K562 (cell line): Measurements from ENCODE around the gene MRPL30. TPM values are rescaled to one million over a fixed set of nuclear protein-coding genes. Genes with fewer than 3 reads are reported as not detected.

Experiments used
- ATAC-seq: fragments of 200-7000 bp; cut with Tn5 transposase; 3 replicates; pipeline ENCODE4 v1.9.1; 2020; ENCODE audit warnings: moderate library complexity
- BruUV-seq: library from RNA; stranded (reverse); fragments of 400-500 nt; replicated peaks from 2 replicates; lab custom pipeline; 2021; lab: Mats Ljungman, UMichigan
- CTCF ChIA-PET: fragments of 300-600 bp; formaldehyde crosslinking; extraction: SDS; loops from one replicate; lab custom pipeline; 2021; ENCODE audit warnings: low intra/inter-chr PET ratio; lab: Yijun Ruan, JAX
- POLR2A ChIA-PET: fragments of 300-600, 350-650 bp; sonication (Branson Sonifier 250); formaldehyde crosslinking; extraction: SDS; loops from one replicate; lab custom pipeline; 2021; ENCODE audit warnings: antibody characterized with exemption, inconsistent platforms; lab: Yijun Ruan, JAX
- DNase-seq, 4 experiments: peaks; one replicate each; pipeline versions ENCODE4 v3.0.0 to v3.0.0-alpha.2; 2011 to 2018; ENCODE audit warnings: low spot score in 3 of 4, mixed read lengths in 3 of 4; ENCODE audit errors: extremely low read depth in 1 of 4
- FAIRE-seq: peaks from 2 replicates; lab custom pipeline; 2011; peaks lifted over from hg19 to GRCh38; lab: Jason Lieb, UNC
- H2AFZ ChIP-seq: 2 replicates; pipeline ENCODE4 v1.6.0; 2011; ENCODE audit warnings: low read depth, low read length, control low read depth, inconsistent platforms
- H3K27ac ChIP-seq: fragments of 200-600 bp; 3 replicates; pipeline ENCODE4 v1.8.0; 2011; ENCODE audit warnings: low read depth, mild to moderate bottlenecking, control low read depth, inconsistent platforms, low read length, moderate library complexity, mixed read lengths; ENCODE audit errors: extremely low read depth
- H3K27me3 ChIP-seq, 2 experiments: fragments of 300-600 bp in 1 of 2; 2 replicates in 1 of 2; 3 replicates in 1 of 2; pipeline versions ENCODE4 v1.6.0 to v1.8.0; 2011; ENCODE audit warnings: inconsistent platforms in 2 of 2, low read length in 2 of 2, mild to moderate bottlenecking in 1 of 2, mixed read lengths in 1 of 2, moderate library complexity in 1 of 2; ENCODE audit not compliant: control insufficient read depth in 2 of 2, insufficient read depth in 2 of 2
- H3K36me3 ChIP-seq: fragments of 300-600 bp; 3 replicates; pipeline ENCODE4 v1.8.0; 2011; ENCODE audit warnings: mild to moderate bottlenecking, low read length, inconsistent platforms; ENCODE audit not compliant: control insufficient read depth, insufficient read depth
- H3K4me1 ChIP-seq, 2 experiments: fragments of 200-600 bp in 1 of 2; replicated peaks in 1 of 2; 2 replicates in 1 of 2; 3 replicates in 1 of 2; pipeline versions ENCODE4 v1.5.1 to v1.8.0; 2011; ENCODE audit warnings: inconsistent platforms in 2 of 2, low read length in 2 of 2, mild to moderate bottlenecking in 1 of 2, mixed read lengths in 1 of 2, moderate library complexity in 1 of 2; ENCODE audit not compliant: control insufficient read depth in 2 of 2, insufficient read depth in 2 of 2
- H3K4me2 ChIP-seq: 2 replicates; pipeline ENCODE4 v1.6.1; 2011; ENCODE audit warnings: low read length, control low read depth, inconsistent platforms, mixed read lengths; ENCODE audit not compliant: insufficient read depth
- H3K4me3 ChIP-seq: fragments of 200-600 bp; sonication (generic), shearing (Covaris generic); 2 replicates; pipeline ENCODE4 v1.5.1; 2016; ENCODE audit warnings: control low read depth, inconsistent platforms
- H3K79me2 ChIP-seq: fragments of 200-600 bp; 3 replicates; pipeline ENCODE4 v1.8.0; 2011; ENCODE audit warnings: low read length, inconsistent platforms; ENCODE audit not compliant: control insufficient read depth, insufficient read depth
- H3K9ac ChIP-seq, 2 experiments: 2 replicates each; pipeline versions ENCODE4 v1.6.0 to v1.6.1; 2011; ENCODE audit warnings: low read depth in 2 of 2, low read length in 2 of 2, control low read depth in 1 of 2, inconsistent platforms in 1 of 2, mild to moderate bottlenecking in 1 of 2, mixed read lengths in 1 of 2; ENCODE audit not compliant: insufficient read depth in 1 of 2
- H3K9me1 ChIP-seq: one replicate; pipeline ENCODE4 v1.6.0; 2011; ENCODE audit warnings: inconsistent platforms, mild to moderate bottlenecking, low read length, moderate library complexity; ENCODE audit not compliant: control insufficient read depth, insufficient read depth
- H3K9me3 ChIP-seq: replicated peaks from 2 replicates; pipeline ENCODE4 v1.5.1; 2011; ENCODE audit warnings: low read depth, low read length, inconsistent platforms; ENCODE audit not compliant: control insufficient read depth, insufficient read depth
- H4K20me1 ChIP-seq: replicated peaks from 2 replicates; pipeline ENCODE4 v1.6.1; 2011; ENCODE audit warnings: low read length, inconsistent platforms, mixed read lengths; ENCODE audit not compliant: control insufficient read depth, insufficient read depth
- ARID3B ChIP-seq: fragments of 250-450 bp; sonication (Bioruptor Pico); IDR thresholded peaks from 2 replicates; pipeline ENCODE4 v1.4.0; 2020; ENCODE audit warnings: borderline replicate concordance
- BCOR ChIP-seq: fragments of 450-650 bp; IDR thresholded peaks from 2 replicates; pipeline ENCODE4 v1.6.1; 2016
- CEBPG ChIP-seq, 3 experiments: fragments of 200-800 bp in 1 of 3; sonication (Bioruptor generic) in 1 of 3; sonication (generic) in 1 of 3; formaldehyde crosslinking in 1 of 3; IDR thresholded peaks in 2 of 3; conservative IDR thresholded peaks in 1 of 3; 2 replicates each; pipeline versions ENCODE4 v1.6.1 to v1.8.0; 2016 to 2022; ENCODE audit warnings: missing compliant biosample characterization in 2 of 3, missing genetic modification characterization in 2 of 3, mild to moderate bottlenecking in 1 of 3, missing genetic modification reagents in 1 of 3
- ETV1 ChIP-seq: fragments of 450-650 bp; conservative IDR thresholded peaks from 2 replicates; pipeline ENCODE4 v1.6.1; 2016; ENCODE audit warnings: missing genetic modification characterization, control low read depth, low read depth, missing compliant biosample characterization
- ETV5 ChIP-seq: sonication (generic); formaldehyde crosslinking; IDR thresholded peaks from 2 replicates; pipeline ENCODE4 v1.4.0; 2020; ENCODE audit warnings: low read depth, mild to moderate bottlenecking, missing genetic modification reagents
- GTF2B ChIP-seq: IDR thresholded peaks from 2 replicates; pipeline ENCODE4 v1.6.1; 2011; ENCODE audit not compliant: insufficient read length; ENCODE audit errors: extremely low read depth
- MXD1 ChIP-seq: fragments of 250-450 bp; sonication (Bioruptor Pico); IDR thresholded peaks from 2 replicates; pipeline ENCODE4 v1.8.0; 2021; ENCODE audit warnings: borderline replicate concordance, mild to moderate bottlenecking, moderate library complexity; ENCODE audit not compliant: poor library complexity, severe bottlenecking
- NR3C1 ChIP-seq: sonication (generic); formaldehyde crosslinking; IDR thresholded peaks from 2 replicates; pipeline ENCODE4 v1.8.1; 2022; ENCODE audit warnings: missing genetic modification reagents
- PYGO2 ChIP-seq: fragments of 450-650 bp; IDR thresholded peaks from 2 replicates; pipeline ENCODE4 v1.6.1; 2016; ENCODE audit warnings: mild to moderate bottlenecking, missing genetic modification characterization, moderate library complexity, missing compliant biosample characterization
- SMAD3 ChIP-seq: fragments of 450-650 bp; formaldehyde crosslinking; conservative IDR thresholded peaks from 2 replicates; pipeline ENCODE4 v1.4.0; 2020; ENCODE audit warnings: mild to moderate bottlenecking
- SRSF3 ChIP-seq: fragments of 200-400 bp; formaldehyde crosslinking; IDR thresholded peaks from 2 replicates; pipeline ENCODE4 v1.6.1; 2016; ENCODE audit warnings: mild to moderate bottlenecking, low read length, moderate library complexity; ENCODE audit not compliant: insufficient read depth
- TEAD1 ChIP-seq, 2 experiments: fragments of 450-650 bp in 1 of 2; sonication (generic) in 1 of 2; formaldehyde crosslinking; IDR thresholded peaks; 2 replicates each; pipeline versions ENCODE4 v1.4.0 to v1.8.0; 2020 to 2022; ENCODE audit warnings: mild to moderate bottlenecking in 2 of 2, missing genetic modification reagents in 1 of 2
- ZFP36 ChIP-seq: fragments of 150-350 bp; IDR thresholded peaks from 2 replicates; pipeline ENCODE4 v1.6.1; 2018; ENCODE audit warnings: low read length, low read depth; ENCODE audit not compliant: partially characterized antibody
- ZNF143 ChIP-seq: sonication (generic); formaldehyde crosslinking; IDR thresholded peaks from 2 replicates; pipeline ENCODE4 v1.9.0; 2022; ENCODE audit warnings: mild to moderate bottlenecking, missing genetic modification reagents
- ZNF23 ChIP-seq: fragments of 250-450 bp; sonication (Bioruptor Pico); IDR thresholded peaks from 2 replicates; pipeline ENCODE4 v1.4.0; 2020; ENCODE audit warnings: mild to moderate bottlenecking
- ZNF408 ChIP-seq: fragments of 250-450 bp; sonication (Bioruptor Pico); IDR thresholded peaks from 2 replicates; pipeline ENCODE4 v1.4.0; 2020; ENCODE audit warnings: low read depth, mild to moderate bottlenecking, moderate library complexity
- ZNF644 ChIP-seq: fragments of 200-800 bp; sonication (Bioruptor generic); IDR thresholded peaks from 2 replicates; pipeline ENCODE4 v1.6.1; 2016; ENCODE audit warnings: low read depth, missing genetic modification characterization, missing compliant biosample characterization
- ZNF695 ChIP-seq: fragments of 450-650 bp; formaldehyde crosslinking; IDR thresholded peaks from 2 replicates; pipeline ENCODE4 v1.4.0; 2020; ENCODE audit warnings: mild to moderate bottlenecking, moderate library complexity
- ZNF785 ChIP-seq: fragments of 250-450 bp; sonication (Bioruptor Pico); IDR thresholded peaks from 2 replicates; pipeline ENCODE4 v1.4.0; 2020; ENCODE audit warnings: mild to moderate bottlenecking
- WGBS: fragments of 100-300 bp; shearing (Covaris generic); methylation state at CpG from one replicate; pipeline ENCODE4 v1.1.6; 2016; ENCODE audit warnings: low coverage, mixed read lengths; ENCODE audit not compliant: insufficient coverage; ENCODE audit errors: missing lambda C conversion rate; 5-methylcytosine and 5-hydroxymethylcytosine counted together
- in situ Hi-C: fragments of 300-500 bp; cut with MboI; formaldehyde crosslinking; loops from 4 replicates; pipeline ENCODE4 v1.15.0; 2018; ENCODE audit warnings: inconsistent platforms, mixed read lengths
- intact Hi-C: fragments of 100-400 bp; cut with micrococcal nuclease; formaldehyde crosslinking; loops from 2 replicates; pipeline ENCODE4 v1.14.2; 2022
- polyA plus RNA-seq, 8 experiments: library from polyadenylated mRNA; depleted of rRNA in 4 of 8; stranded (reverse) in 5 of 8; unstranded in 3 of 8; fragments of >200 nt; fragmentation: Nextera tagmentation in 2 of 8; fragmentation: Illumina TruSeq in 1 of 8; extraction: Ambion mirVana in 2 of 8; extraction: Trizol in 1 of 8; gene quantifications; 2 replicates each; pipeline versions ENCODE4 v1.2.1 to v1.2.3, GENCODE V29; 2011 to 2014; ENCODE audit warnings: inconsistent platforms in 1 of 8, missing spikeins in 1 of 8
- total RNA-seq, 7 experiments: library from RNA; depleted of rRNA in 6 of 7; stranded (reverse); fragments of >200 nt in 6 of 7; fragmentation: Illumina TruSeq in 2 of 7; extraction: Trizol in 2 of 7; gene quantifications; 2 replicates each; pipeline versions ENCODE4 v1.2.1 to v1.2.3, GENCODE V29; 2011 to 2021; ENCODE audit warnings: low replicate concordance in 1 of 7
- TF ChIP-seq, protein P1 (sequence below): sonication (generic); formaldehyde crosslinking; IDR thresholded peaks from 2 replicates; pipeline ENCODE4 v1.8.0; 2022; ENCODE audit warnings: mild to moderate bottlenecking, missing genetic modification reagents

Gene MRPL30
- total and polyA plus RNA-seq, 9 of the 15 experiments (the other 6 are each of a cell fraction or from before 2014, with no cell fraction given): 63.3 to 130 (median 87.0) TPM

DNA sequence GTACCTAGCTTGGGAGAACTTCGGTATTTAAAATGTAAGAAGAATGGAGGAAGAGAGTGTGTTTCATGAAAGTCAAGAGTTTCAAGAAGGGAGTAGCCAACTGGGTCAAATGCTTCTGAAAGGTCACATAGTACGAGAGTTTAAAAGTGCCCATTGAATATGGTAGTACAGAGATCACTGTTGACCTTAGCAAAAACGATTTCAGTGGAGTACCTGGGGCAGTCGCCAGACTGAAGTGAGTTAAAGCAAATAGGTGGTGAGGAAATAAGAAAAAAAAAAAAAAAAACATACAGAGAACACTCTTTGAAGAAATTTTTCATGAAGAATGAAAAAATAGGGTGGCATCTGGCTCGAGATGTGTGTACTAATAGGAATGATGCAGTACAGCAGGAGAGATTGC lies 14.8 kb upstream of the MRPL30 start:
- Histone ChIP-seq H4K20me1 (no peaks in the 10 kb centered on the region), H3K9me3 (no peaks in the 10 kb centered on the region), H3K4me2 (no peak overlapping the region), H3K27me3 (no peaks in the 10 kb centered on the region), H3K4me3 (no peak overlapping the region), H2AFZ (no peak overlapping the region), H3K9me1 (no peaks in the 10 kb centered on the region), H3K36me3 (peaks cover 47% of the 10 kb centered on the region), H3K79me2 (no peaks in the 10 kb centered on the region), H3K4me1 (no peaks in the 10 kb centered on the region), H3K9ac (no peak overlapping the region), H3K27ac (no peak overlapping the region)
- no TSS peak for BruUV-seq
- ChIA-PET CTCF (no interaction called here), POLR2A (interaction anchor here (0.6 to 1.6 kb wide), 3 partner anchors 11 to 14 kb away, joined by 3 to 6 read pairs (median 4); partner anchors contain the start of genes LIPT1, MITD1 and TSGA10)
- TF ChIP-seq ZNF695 (CRISPR knock-in tag) (no peak), BCOR (no peak), MXD1 (no peak), SRSF3 (no peak), SMAD3 (CRISPR knock-in tag) (no peak), ZNF23 (no peak), ZNF785 (CRISPR knock-in tag) (no peak), PYGO2 (no peak), ZNF408 (no peak), ETV5 (CRISPR knock-in tag) (no peak), GTF2B (no peak), ARID3B (CRISPR knock-in tag) (no peak), NR3C1 (CRISPR knock-in tag) (no peak), CEBPG (CRISPR knock-in tag; IDR thresholded peaks at IDR 0.05) (no peak), CEBPG (tag; conservative IDR thresholded peaks at IDR 0.05 in 1 of 2, IDR thresholded peaks at IDR 0.05 in 1 of 2) (no peak), ZNF644 (no peak), ZFP36 (no peak), TEAD1 (CRISPR knock-in tag; IDR thresholded peaks at IDR 0.05) (no peak), ZNF143 (CRISPR knock-in tag) (no peak), ETV1 (tag) (no peak)
- TF ChIP-seq, protein P1, sequence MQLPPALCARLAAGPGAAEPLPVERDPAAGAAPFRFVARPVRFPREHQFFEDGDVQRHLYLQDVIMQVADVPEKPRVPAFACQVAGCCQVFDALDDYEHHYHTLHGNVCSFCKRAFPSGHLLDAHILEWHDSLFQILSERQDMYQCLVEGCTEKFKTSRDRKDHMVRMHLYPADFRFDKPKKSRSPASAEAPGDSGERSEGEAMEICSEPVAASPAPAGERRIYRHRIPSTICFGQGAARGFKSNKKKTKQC: no peak
- FAIRE-seq (no peak), ATAC-seq (no peak), DNase-seq (no peak)
- in situ Hi-C loops: no loop called here
- WGBS: 55% methylated on average over 5 of the region's 5 CpGs
- intact Hi-C loops: no loop called here
